Osteoblast (primary cell): Measurements from ENCODE around the gene IL31RA. TPM values are rescaled to one million over a fixed set of nuclear protein-coding genes. Genes with fewer than 3 reads are reported as not detected.

ENCODE experiments used
- DNase-seq: peaks from one replicate; pipeline ENCODE4 v3.0.0; 2011; ENCODE audit warnings: low spot score, mixed read lengths; ENCODE audit not compliant: insufficient read length; ENCODE audit errors: missing footprints
- H2AFZ ChIP-seq: 2 replicates; pipeline ENCODE4 v1.6.0; 2011; ENCODE audit warnings: mild to moderate bottlenecking, low read length
- H3K27ac ChIP-seq: 2 replicates; pipeline ENCODE4 v1.5.1; 2011; ENCODE audit warnings: mild to moderate bottlenecking, low read depth, low read length, moderate library complexity
- H3K27me3 ChIP-seq: 2 replicates; pipeline ENCODE4 v1.6.0; 2012; ENCODE audit warnings: mild to moderate bottlenecking, control low read depth, inconsistent platforms, low read length, moderate library complexity; ENCODE audit not compliant: insufficient read depth
- H3K36me3 ChIP-seq: 2 replicates; pipeline ENCODE4 v1.5.1; 2011; ENCODE audit warnings: mild to moderate bottlenecking, low read length, control low read depth, moderate library complexity; ENCODE audit not compliant: insufficient read depth
- H3K4me1 ChIP-seq: 2 replicates; pipeline ENCODE4 v1.5.1; 2011; ENCODE audit warnings: mild to moderate bottlenecking, low read length, control low read depth, moderate library complexity; ENCODE audit not compliant: insufficient read depth
- H3K4me2 ChIP-seq: 2 replicates; pipeline ENCODE4 v1.6.0; 2011; ENCODE audit warnings: mild to moderate bottlenecking, low read length; ENCODE audit not compliant: insufficient read depth
- H3K4me3 ChIP-seq: fragments of 200-600 bp; sonication (generic); 3 replicates; pipeline ENCODE4 v1.5.1; 2012; ENCODE audit warnings: mild to moderate bottlenecking, low read length, inconsistent platforms; ENCODE audit not compliant: insufficient read depth
- H3K79me2 ChIP-seq: 2 replicates; pipeline ENCODE4 v1.6.0; 2012; ENCODE audit warnings: mild to moderate bottlenecking, low read length, control low read depth, inconsistent platforms; ENCODE audit not compliant: insufficient read depth
- H3K9me3 ChIP-seq: 2 replicates; pipeline ENCODE4 v1.5.1; 2011; ENCODE audit warnings: low read depth, low read length, control low read depth
- H4K20me1 ChIP-seq: 2 replicates; pipeline ENCODE4 v1.6.0; 2012; ENCODE audit warnings: mild to moderate bottlenecking, low read length, control low read depth; ENCODE audit not compliant: insufficient read depth
- CTCF ChIP-seq: IDR thresholded peaks from 2 replicates; pipeline ENCODE4 v1.5.1; 2011; ENCODE audit warnings: mild to moderate bottlenecking, low read depth, low read length, moderate library complexity; ENCODE audit errors: extremely low read depth
- total RNA-seq: library from RNA; depleted of rRNA; stranded (reverse); fragments of >200 nt; gene quantifications from 2 replicates; pipeline ENCODE4 v1.2.3, GENCODE V29; 2012

IL31RA gene
- total RNA-seq, 1 donor, result 0.36 TPM

- Histone ChIP-seq H3K9me3 (no peaks in the 10 kb centered on the region), H3K79me2 (no peaks in the 10 kb centered on the region), H4K20me1 (no peaks in the 10 kb centered on the region), H3K36me3 (no peaks in the 10 kb centered on the region), H3K27ac (no peak overlapping the region), H3K27me3 (no peaks in the 10 kb centered on the region), H3K4me2 (no peak overlapping the region), H2AFZ (no peak overlapping the region), H3K4me3 (no peak overlapping the region), H3K4me1 (peaks cover 32% of the 10 kb centered on the region)
- no peak for TF ChIP-seq CTCF
- peak; percentile 61 for DNase-seq
Observed at GRCh38 chr5:55902696-55903095, 51.5 kb downstream of the IL31RA start.

GRCh38 chr5:55903121-55903701 is 52.1 kb downstream of the IL31RA start:
- Histone ChIP-seq H3K4me3 (no peak overlapping the region), H3K27ac (no peak overlapping the region), H2AFZ (no peak overlapping the region), H3K4me2 (no peak overlapping the region), H3K9me3 (no peaks in the 10 kb centered on the region), H3K36me3 (no peaks in the 10 kb centered on the region), H3K27me3 (no peaks in the 10 kb centered on the region), H3K79me2 (no peaks in the 10 kb centered on the region), H3K4me1 (peaks cover 30% of the 10 kb centered on the region), H4K20me1 (no peaks in the 10 kb centered on the region)
- no peak for TF ChIP-seq CTCF
- peak; percentile 53 for DNase-seq

GRCh38 chr5:55904152-55904551 is 53.0 kb downstream of the IL31RA start:
- Histone ChIP-seq H2AFZ (peak overlapping the region; percentile 6), H3K9me3 (no peaks in the 10 kb centered on the region), H3K27me3 (no peaks in the 10 kb centered on the region), H3K4me3 (no peak overlapping the region), H3K79me2 (no peaks in the 10 kb centered on the region), H4K20me1 (no peaks in the 10 kb centered on the region), H3K36me3 (no peaks in the 10 kb centered on the region), H3K4me1 (peaks cover 27% of the 10 kb centered on the region), H3K4me2 (no peak overlapping the region), H3K27ac (no peak overlapping the region)
- peak; percentile 71 for DNase-seq
- TF ChIP-seq CTCF, result no peak

- H3K4me2 ChIP-seq, result no peak overlapping the region
- no peaks in the 10 kb centered on the region for H4K20me1 ChIP-seq
- H3K4me3 ChIP-seq, result no peak overlapping the region
- no peak for DNase-seq
- H2AFZ ChIP-seq, result no peak overlapping the region
- no peaks in the 10 kb centered on the region for H3K79me2 ChIP-seq
- no peaks in the 10 kb centered on the region for H3K9me3 ChIP-seq
- peaks cover 18% of the 10 kb centered on the region for H3K4me1 ChIP-seq
- H3K36me3 ChIP-seq, result no peaks in the 10 kb centered on the region
- H3K27me3 ChIP-seq, result no peaks in the 10 kb centered on the region
- no peak overlapping the region for H3K27ac ChIP-seq
- no peak for TF ChIP-seq CTCF
Observed at GRCh38 chr5:55905251-55905650, 54.1 kb downstream of the IL31RA start.
